Inferior parietal cortex (tissue), 1 donor: ENCODE measurements around the gene MYO1D.
"Not testable (repeated sequence)": the region's sequence is repeated elsewhere in the genome, so short reads cannot be mapped to it uniquely, and the experiment has no call there.

Experiments used
- DNase-seq: peaks from one replicate; pipeline ENCODE4 v3.0.0-alpha.2; 2016; ENCODE audit errors: extremely low spot score

Gene MYO1D

GRCh38 chr17:32461498-32461852, 415.4 kb downstream of the MYO1D start:
- no peak for DNase-seq

GRCh38 chr17:32460054-32460453, 416.9 kb downstream of the MYO1D start:
- no peak for DNase-seq

DNA sequence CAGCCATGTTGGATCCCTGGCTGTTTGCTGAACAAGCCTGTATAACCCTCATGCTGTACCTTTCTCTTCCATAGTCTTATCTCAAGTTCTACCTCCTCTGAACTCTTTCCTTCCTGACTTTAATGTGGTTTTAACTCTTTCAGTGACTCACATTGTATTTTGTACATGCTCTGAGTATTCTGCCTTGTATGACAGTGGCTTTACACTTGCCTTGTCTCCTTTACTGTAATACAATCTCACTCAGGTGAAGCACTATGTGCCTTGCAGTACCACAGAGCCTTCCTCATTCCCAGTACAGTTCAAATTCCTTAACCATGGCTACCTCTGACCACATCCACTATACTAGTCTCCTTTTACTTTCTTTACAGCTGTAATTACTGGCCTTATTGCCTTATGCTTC, 418.6 kb downstream of the MYO1D start:
- no peak for DNase-seq

GRCh38 chr17:32453370-32453769, 423.6 kb downstream of the MYO1D start:
- DNase-seq = no peak

DNA sequence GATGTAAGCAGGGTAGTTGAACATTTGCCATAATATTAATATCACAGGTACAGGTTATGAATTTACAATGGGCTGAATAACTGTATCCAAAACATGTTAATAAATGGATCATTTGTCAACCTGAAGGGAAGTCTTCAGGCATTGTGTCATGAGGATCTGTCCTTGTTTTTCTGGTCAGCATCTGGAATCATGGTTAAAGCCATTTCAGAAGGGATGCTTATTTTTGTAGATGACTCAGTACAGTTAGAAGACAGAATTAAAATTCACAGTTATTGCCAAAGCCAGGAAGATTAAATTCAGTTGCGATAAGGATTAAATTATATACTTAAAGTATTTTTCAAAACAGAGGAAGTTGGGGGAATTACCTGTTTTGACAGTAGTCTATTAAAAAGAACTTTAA, 424.6 kb downstream of the MYO1D start:
- DNase-seq = no peak

GRCh38 chr17:32451879-32452278, 425.0 kb downstream of the MYO1D start:
- no peak for DNase-seq

DNA sequence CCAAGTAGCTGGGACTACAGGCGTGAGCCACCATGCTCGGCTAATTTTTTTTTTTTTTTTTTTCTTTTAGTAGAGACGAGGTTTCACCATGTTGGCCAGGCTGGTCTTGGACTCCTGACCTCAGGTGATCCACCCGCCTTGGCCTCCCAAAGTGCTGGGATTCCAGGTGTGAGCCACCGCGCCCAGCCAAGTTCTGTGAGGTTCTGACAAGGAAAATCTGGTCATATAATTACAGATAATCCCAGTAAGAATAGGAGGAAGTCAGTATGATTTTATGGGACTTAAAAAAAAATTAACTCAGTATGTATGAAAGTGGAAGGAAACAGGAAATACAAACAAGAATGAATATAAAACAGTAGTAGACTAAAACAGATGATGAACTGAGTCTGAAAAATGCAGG, 426.5 kb downstream of the MYO1D start:
- DNase-seq = not testable (repeated sequence)

DNA sequence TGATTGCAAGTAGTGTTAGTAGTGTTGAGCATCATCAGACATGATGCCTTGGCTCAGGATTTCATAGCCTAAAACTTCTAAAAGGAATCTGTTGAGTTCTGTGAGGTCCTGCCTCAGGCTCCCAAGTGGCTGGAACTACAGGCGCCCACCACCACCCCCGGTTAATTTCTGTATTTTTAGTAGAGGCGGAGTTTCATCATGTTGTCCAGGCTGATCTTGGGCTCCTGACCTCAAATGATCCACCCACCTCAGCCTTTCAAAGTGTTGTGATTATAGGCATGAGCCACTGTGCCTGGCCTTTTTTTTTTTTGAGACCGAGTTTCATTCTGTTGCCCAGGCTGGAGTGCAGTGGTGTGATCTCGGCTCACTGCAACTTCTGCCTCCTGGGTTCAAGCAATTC, 427.0 kb downstream of the MYO1D start:
- DNase-seq = no peak

- DNase-seq = no peak
Observed at GRCh38 chr17:32446949-32447348, 430.0 kb downstream of the MYO1D start.

- no peak for DNase-seq
Observed at GRCh38 chr17:32445971-32446370, 431.0 kb downstream of the MYO1D start.

GRCh38 chr17:32445497-32445896, 431.4 kb downstream of the MYO1D start:
- DNase-seq = no peak

- no peak for DNase-seq
Observed at GRCh38 chr17:32445074-32445415, 431.9 kb downstream of the MYO1D start.

- peak; percentile 91 for DNase-seq
Observed at GRCh38 chr17:32444301-32445073, 432.4 kb downstream of the MYO1D start, which contains the start of gene PSMD11. TSS of gene PSMD11 (plus strand) at chr17:32444510. CDS start at chr17:32444524, 14 bp downstream.

- no peak for DNase-seq
Observed at GRCh38 chr17:32443827-32444300, 433.1 kb downstream of the MYO1D start.
